ENCODE measurements around the gene MCC.

- TF ChIP-seq CTCF (IDR thresholded peaks at IDR 0.05 in 4 of 5, conservative IDR thresholded peaks at IDR 0.05 in 1 of 5) (no peak), POLR2A (IDR thresholded peaks at IDR 0.05) (no peak)
Measured at GRCh38 chr5:113271015-113271414, 217.2 kb downstream of the MCC start.
